ENCODE data around the gene EID1. TPM values are rescaled to one million over a fixed set of nuclear protein-coding genes. Genes with fewer than 3 reads are reported as not detected.

EID1 gene
- total RNA-seq, 4 donors from 2014 or later, result 329 to 383 (median 335) TPM

GRCh38 chr15:48915861-48916260 is 37.9 kb downstream of the EID1 start:
- Histone ChIP-seq H3K27ac (no peak overlapping the region), H3K27me3 (no peaks in the 10 kb centered on the region), H3K9me3 (no peaks in the 10 kb centered on the region), H3K36me3 (no peaks in the 10 kb centered on the region), H3K4me3 (no peak overlapping the region), H3K4me1 (no peaks in the 10 kb centered on the region)
- TF ChIP-seq, protein P1, sequence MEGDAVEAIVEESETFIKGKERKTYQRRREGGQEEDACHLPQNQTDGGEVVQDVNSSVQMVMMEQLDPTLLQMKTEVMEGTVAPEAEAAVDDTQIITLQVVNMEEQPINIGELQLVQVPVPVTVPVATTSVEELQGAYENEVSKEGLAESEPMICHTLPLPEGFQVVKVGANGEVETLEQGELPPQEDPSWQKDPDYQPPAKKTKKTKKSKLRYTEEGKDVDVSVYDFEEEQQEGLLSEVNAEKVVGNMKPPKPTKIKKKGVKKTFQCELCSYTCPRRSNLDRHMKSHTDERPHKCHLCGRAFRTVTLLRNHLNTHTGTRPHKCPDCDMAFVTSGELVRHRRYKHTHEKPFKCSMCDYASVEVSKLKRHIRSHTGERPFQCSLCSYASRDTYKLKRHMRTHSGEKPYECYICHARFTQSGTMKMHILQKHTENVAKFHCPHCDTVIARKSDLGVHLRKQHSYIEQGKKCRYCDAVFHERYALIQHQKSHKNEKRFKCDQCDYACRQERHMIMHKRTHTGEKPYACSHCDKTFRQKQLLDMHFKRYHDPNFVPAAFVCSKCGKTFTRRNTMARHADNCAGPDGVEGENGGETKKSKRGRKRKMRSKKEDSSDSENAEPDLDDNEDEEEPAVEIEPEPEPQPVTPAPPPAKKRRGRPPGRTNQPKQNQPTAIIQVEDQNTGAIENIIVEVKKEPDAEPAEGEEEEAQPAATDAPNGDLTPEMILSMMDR (IDR thresholded peaks at IDR 0.05), result no peak
- no peak for TF ChIP-seq POLR2A (IDR thresholded peaks at IDR 0.05)
- TF ChIP-seq POLR2AphosphoS5 (IDR thresholded peaks at IDR 0.05), result no peak
- no peak for TF ChIP-seq EP300 (IDR thresholded peaks at IDR 0.05)
- ATAC-seq, result no peak
- 32 to 54% methylated on average over 3 of the region's 3 CpGs for WGBS, 2 donors (ENCODE audit: low coverage in 1 of 2)

DNA sequence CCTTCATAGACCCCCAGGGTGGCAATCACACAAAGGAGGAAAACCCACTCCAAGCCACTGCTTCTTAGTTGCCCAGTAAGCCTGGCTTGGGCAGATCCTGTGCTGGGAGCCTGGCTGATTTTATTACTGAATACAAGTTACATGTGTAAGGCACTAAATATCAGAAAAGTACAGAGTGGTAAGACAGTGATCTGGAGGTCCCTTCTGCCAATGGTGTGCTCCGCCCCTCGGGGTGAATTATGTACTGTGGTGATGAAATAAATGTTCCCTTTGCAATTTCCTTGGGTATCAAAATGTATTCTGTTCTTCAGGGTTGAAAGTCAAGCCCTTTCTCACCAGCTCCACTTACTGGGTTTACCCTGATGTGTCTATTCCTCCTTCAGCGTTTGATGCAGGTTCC is 38.8 kb downstream of the EID1 start:
- TF ChIP-seq, protein P1 (IDR thresholded peaks at IDR 0.05), result no peak
- no peak for TF ChIP-seq POLR2A (IDR thresholded peaks at IDR 0.05)
- TF ChIP-seq POLR2AphosphoS5 (IDR thresholded peaks at IDR 0.05), result no peak
- no peak for TF ChIP-seq EP300 (IDR thresholded peaks at IDR 0.05)
- Histone ChIP-seq H3K27ac (no peak overlapping the region), H3K4me1 (no peaks in the 10 kb centered on the region), H3K4me3 (no peak overlapping the region), H3K27me3 (no peaks in the 10 kb centered on the region), H3K36me3 (no peaks in the 10 kb centered on the region), H3K9me3 (no peaks in the 10 kb centered on the region)
- ATAC-seq, result no peak
- 76 to 78% methylated on average over 1 to 3 of the region's 3 CpGs for WGBS, 2 donors (ENCODE audit: low coverage in 1 of 2)

- ATAC-seq, result no peak
- TF ChIP-seq POLR2AphosphoS5 (IDR thresholded peaks at IDR 0.05) (no peak), EP300 (IDR thresholded peaks at IDR 0.05) (no peak), POLR2A (IDR thresholded peaks at IDR 0.05) (no peak)
- TF ChIP-seq, protein P1 (IDR thresholded peaks at IDR 0.05), result no peak
- Histone ChIP-seq H3K27me3 (no peaks in the 10 kb centered on the region), H3K36me3 (no peaks in the 10 kb centered on the region), H3K4me3 (no peak overlapping the region), H3K4me1 (no peaks in the 10 kb centered on the region), H3K9me3 (no peaks in the 10 kb centered on the region), H3K27ac (no peak overlapping the region)
- 89 to 100% methylated on average over 2 of the region's 2 CpGs for WGBS, 2 donors (ENCODE audit: low coverage in 1 of 2)
Measured at GRCh38 chr15:48922046-48922445, 44.1 kb downstream of the EID1 start.

DNA sequence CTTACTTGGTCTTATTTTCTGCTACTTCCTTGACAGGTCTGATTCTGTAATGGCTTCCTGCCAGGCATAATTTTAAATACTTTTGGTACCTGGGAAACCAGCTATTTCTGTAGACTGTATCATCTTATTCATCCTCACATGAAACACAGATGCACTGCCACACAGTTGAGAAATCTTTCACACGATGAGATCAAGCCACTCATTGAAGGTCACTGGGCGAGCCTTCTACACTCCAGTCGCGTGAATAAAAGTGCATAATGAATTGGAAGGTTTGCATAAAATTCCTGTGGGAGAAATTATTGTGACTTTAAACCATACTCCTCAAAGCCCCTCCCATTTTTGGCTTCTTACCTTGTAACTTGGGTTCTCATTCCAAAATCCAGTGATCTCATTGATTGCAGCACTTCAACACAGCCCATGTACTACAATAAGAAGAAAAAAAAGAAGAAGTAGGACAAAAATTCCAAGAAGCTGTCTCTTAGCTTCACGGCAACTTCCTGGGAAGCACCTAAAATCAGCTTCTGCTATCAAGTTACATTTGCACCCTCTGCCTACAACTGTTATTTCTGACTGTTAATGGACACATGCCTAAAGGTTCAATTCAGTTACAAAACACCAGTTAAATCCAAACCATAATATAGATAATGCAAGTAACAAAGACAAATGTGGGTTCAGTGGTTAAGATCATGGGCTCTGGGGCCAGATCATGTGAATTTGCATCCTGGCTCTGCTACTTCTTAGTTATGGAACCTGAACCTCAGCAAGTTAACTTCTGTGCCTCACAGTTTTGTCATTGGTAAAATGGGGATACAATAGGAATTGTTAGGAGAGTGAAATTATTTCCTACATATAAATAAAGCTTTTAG is 46.8 kb downstream of the EID1 start:
- Histone ChIP-seq H3K27me3 (no peaks in the 10 kb centered on the region), H3K27ac (peak overlapping the region in 1 of 4 donors; percentile 35), H3K4me1 (no peaks in the 10 kb centered on the region), H3K36me3 (no peaks in the 10 kb centered on the region), H3K9me3 (no peaks in the 10 kb centered on the region), H3K4me3 (no peak overlapping the region)
- TF ChIP-seq POLR2AphosphoS5 (IDR thresholded peaks at IDR 0.05) (no peak), POLR2A (IDR thresholded peaks at IDR 0.05) (no peak), EP300 (IDR thresholded peaks at IDR 0.05) (no peak)
- TF ChIP-seq, protein P1 (IDR thresholded peaks at IDR 0.05), result no peak
- WGBS, 2 donors (ENCODE audit: low coverage in 1 of 2), result 77 to 82% methylated on average over 5 of the region's 5 CpGs
- peak; percentile 80 for ATAC-seq

DNA sequence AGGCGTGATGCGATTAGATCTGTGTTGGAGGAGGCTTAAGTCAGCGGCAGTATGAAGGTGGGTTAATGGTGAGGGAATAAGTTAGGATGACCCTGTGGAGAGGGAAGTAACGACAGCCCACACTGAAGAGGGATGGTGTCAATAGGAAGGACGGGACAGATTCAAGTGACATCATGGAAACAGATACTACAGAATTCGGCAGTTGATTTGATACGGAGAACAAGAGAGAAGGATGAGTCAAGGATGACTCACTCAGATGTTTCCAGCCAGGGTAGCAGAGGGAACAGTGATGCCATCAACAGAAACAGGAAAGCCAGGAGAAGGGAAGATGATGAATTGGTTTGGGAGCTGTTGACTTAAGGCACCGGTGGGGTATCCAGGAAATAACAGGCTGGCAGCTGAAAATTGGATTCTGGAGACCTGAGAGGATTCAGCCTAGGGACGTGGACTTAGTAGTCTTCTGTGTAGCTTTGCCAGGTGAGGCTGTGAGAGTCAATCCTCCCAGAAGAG is 47.8 kb downstream of the EID1 start:
- Histone ChIP-seq H3K9me3 (no peaks in the 10 kb centered on the region), H3K27me3 (no peaks in the 10 kb centered on the region), H3K4me1 (no peaks in the 10 kb centered on the region), H3K4me3 (no peak overlapping the region), H3K36me3 (no peaks in the 10 kb centered on the region), H3K27ac (peak overlapping the region in 2 of 4 donors; percentile 24 to 29)
- ATAC-seq, result peak; percentile 41
- 53 to 54% methylated on average over 7 to 9 of the region's 9 CpGs for WGBS, 2 donors (ENCODE audit: low coverage in 1 of 2)
- TF ChIP-seq, protein P1 (IDR thresholded peaks at IDR 0.05), result no peak
- TF ChIP-seq EP300 (IDR thresholded peaks at IDR 0.05), result no peak
- TF ChIP-seq POLR2A (IDR thresholded peaks at IDR 0.05), result no peak
- no peak for TF ChIP-seq POLR2AphosphoS5 (IDR thresholded peaks at IDR 0.05)

All from gastroesophageal sphincter (tissue), 4 donors.